Smooth muscle cell (in vitro differentiated cells): ENCODE data around the gene GRIN1. TPM values are rescaled to one million over a fixed set of nuclear protein-coding genes. Genes with fewer than 3 reads are reported as not detected.

Source experiments
- DNase-seq: peaks from one replicate; lab custom pipeline; 2025; ENCODE audit not compliant: unreplicated experiment; lab: John Stamatoyannopoulos, UW
- H2AFZ ChIP-seq: fragments of 200-600 bp; sonication (generic); 2 replicates; pipeline ENCODE4 v1.6.0; 2016; ENCODE audit warnings: antibody characterized with exemption, low read depth, mild to moderate bottlenecking
- H3F3A ChIP-seq: fragments of 200-600 bp; sonication (generic); 2 replicates; pipeline ENCODE4 v1.6.0; 2017; ENCODE audit warnings: antibody characterized with exemption, low read depth
- H3K27ac ChIP-seq: fragments of 200-600 bp; sonication (generic); 2 replicates; pipeline ENCODE4 v1.5.1; 2016; ENCODE audit warnings: low read depth, mild to moderate bottlenecking
- H3K27me3 ChIP-seq: fragments of 200-600 bp; sonication (generic); 2 replicates; pipeline ENCODE4 v1.6.1; 2016; ENCODE audit warnings: low read depth, mild to moderate bottlenecking
- H3K36me3 ChIP-seq: fragments of 200-600 bp; sonication (generic); 2 replicates; pipeline ENCODE4 v1.5.1; 2016; ENCODE audit warnings: low read depth
- H3K4me1 ChIP-seq: fragments of 200-600 bp; sonication (generic); 2 replicates; pipeline ENCODE4 v1.5.1; 2016; ENCODE audit warnings: low read depth
- H3K4me2 ChIP-seq: fragments of 200-600 bp; sonication (generic); 2 replicates; pipeline ENCODE4 v1.6.0; 2016; ENCODE audit warnings: mild to moderate bottlenecking
- H3K4me3 ChIP-seq: fragments of 200-600 bp; sonication (generic); 2 replicates; pipeline ENCODE4 v1.5.1; 2016; ENCODE audit warnings: mild to moderate bottlenecking
- H3K79me2 ChIP-seq: fragments of 200-600 bp; sonication (generic); 2 replicates; pipeline ENCODE4 v1.6.0; 2016; ENCODE audit warnings: low read depth, mild to moderate bottlenecking
- H3K9ac ChIP-seq: fragments of 200-600 bp; sonication (generic); 2 replicates; pipeline ENCODE4 v1.6.0; 2016; ENCODE audit warnings: low read depth
- H3K9me3 ChIP-seq: fragments of 200-600 bp; sonication (generic); replicated peaks from 2 replicates; pipeline ENCODE4 v1.5.1; 2016; ENCODE audit warnings: low read depth
- H4K20me1 ChIP-seq: fragments of 200-600 bp; sonication (generic); 2 replicates; pipeline ENCODE4 v1.6.0; 2016; ENCODE audit warnings: low read depth
- WGBS: methylation state at CpG from one replicate; pipeline ENCODE4 v1.1.7; 2016; ENCODE audit warnings: low lambda C conversion rate; 5-methylcytosine and 5-hydroxymethylcytosine counted together
- polyA plus RNA-seq: library from polyadenylated mRNA; unstranded; fragments of >200 nt; fragmentation: Nextera tagmentation; extraction: Ambion mirVana; gene quantifications from 2 replicates; pipeline ENCODE4 v1.2.1, GENCODE V29; 2016
- total RNA-seq: library from RNA; depleted of rRNA; stranded (reverse); fragments of >200 nt; gene quantifications from 2 replicates; pipeline ENCODE4 v1.2.3, GENCODE V29; 2014
- TF ChIP-seq, protein P1 (sequence below): fragments of 200-600 bp; sonication (generic); IDR thresholded peaks from 2 replicates; pipeline ENCODE4 v1.5.1; 2017; ENCODE audit warnings: borderline replicate concordance, mild to moderate bottlenecking, antibody characterized with exemption; ENCODE audit not compliant: insufficient read depth, poor library complexity, severe bottlenecking

GRIN1 gene
- total and polyA plus RNA-seq, 2 experiments from 2014 or later, result not detected

DNA sequence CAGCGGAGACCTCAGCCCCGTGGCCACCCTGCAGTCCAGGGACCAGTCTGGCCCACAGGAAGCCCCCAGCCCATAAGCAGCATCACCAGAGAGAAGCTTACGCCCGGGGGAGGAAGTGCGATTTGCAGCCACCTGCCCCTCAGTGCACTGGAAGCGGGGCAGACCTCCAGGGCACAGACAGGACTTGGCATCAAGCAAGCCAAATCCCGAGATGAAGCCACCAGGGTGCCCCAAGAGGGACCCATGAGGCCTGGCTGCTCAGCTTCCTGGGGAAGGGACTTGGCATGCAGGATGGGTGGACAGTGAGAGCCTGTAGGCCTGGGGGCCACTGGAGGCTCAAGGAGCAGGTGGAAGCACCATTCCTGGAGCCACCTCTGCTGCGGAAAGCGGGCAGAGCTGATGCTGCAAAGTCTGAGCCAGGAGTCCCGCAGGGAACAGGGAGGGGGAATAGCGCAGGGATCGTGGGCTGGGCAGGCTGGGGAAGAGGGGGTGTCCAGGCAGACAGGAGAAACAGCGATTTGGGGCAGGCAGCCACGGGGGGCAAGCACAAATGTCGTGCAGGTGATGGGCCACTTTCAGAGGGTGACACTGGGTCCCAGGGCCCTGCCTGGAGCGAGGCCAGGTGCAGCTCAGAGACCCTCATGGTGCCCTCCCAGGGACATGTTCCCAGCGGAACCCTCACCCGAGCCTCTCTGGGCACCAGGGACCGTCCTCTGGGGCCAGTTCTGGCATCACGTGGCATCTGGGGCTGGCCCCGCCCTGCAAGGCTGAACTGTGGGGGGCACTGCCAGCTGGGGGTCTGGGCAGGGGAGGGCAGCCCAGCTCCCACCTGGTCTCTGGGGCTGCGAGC is 27.7 kb downstream of the GRIN1 start:
- no peak for DNase-seq
- Histone ChIP-seq H3K4me1 (no peaks in the 10 kb centered on the region), H3K4me2 (no peak overlapping the region), H3K27ac (no peak overlapping the region), H3K36me3 (no peaks in the 10 kb centered on the region), H3K9ac (no peak overlapping the region), H3K4me3 (no peak overlapping the region), H3F3A (no peaks in the 10 kb centered on the region), H3K79me2 (no peaks in the 10 kb centered on the region), H3K27me3 (peaks cover 100% of the 10 kb centered on the region), H3K9me3 (no peaks in the 10 kb centered on the region), H2AFZ (no peak overlapping the region), H4K20me1 (no peaks in the 10 kb centered on the region)
- TF ChIP-seq, protein P1, sequence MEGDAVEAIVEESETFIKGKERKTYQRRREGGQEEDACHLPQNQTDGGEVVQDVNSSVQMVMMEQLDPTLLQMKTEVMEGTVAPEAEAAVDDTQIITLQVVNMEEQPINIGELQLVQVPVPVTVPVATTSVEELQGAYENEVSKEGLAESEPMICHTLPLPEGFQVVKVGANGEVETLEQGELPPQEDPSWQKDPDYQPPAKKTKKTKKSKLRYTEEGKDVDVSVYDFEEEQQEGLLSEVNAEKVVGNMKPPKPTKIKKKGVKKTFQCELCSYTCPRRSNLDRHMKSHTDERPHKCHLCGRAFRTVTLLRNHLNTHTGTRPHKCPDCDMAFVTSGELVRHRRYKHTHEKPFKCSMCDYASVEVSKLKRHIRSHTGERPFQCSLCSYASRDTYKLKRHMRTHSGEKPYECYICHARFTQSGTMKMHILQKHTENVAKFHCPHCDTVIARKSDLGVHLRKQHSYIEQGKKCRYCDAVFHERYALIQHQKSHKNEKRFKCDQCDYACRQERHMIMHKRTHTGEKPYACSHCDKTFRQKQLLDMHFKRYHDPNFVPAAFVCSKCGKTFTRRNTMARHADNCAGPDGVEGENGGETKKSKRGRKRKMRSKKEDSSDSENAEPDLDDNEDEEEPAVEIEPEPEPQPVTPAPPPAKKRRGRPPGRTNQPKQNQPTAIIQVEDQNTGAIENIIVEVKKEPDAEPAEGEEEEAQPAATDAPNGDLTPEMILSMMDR, result no peak
- WGBS, result 87% methylated on average over 21 of the region's 22 CpGs

DNA sequence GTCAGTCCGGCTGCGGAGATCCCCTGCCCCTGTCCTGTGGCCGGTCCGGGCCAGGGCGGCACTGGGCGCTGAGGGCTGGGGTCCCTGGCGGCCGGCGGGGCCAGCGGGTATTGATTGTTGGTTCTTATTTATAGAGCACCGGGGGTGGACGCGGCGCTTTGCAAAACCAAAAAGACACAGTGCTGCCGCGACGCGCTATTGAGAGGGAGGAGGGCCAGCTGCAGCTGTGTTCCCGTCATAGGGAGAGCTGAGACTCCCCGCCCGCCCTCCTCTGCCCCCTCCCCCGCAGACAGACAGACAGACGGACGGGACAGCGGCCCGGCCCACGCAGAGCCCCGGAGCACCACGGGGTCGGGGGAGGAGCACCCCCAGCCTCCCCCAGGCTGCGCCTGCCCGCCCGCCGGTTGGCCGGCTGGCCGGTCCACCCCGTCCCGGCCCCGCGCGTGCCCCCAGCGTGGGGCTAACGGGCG is 28.4 kb downstream of the GRIN1 start:
- no peaks in the 10 kb centered on the region for H3F3A ChIP-seq
- no peaks in the 10 kb centered on the region for H3K79me2 ChIP-seq
- no peak overlapping the region for H2AFZ ChIP-seq
- 67% methylated on average over 27 of the region's 44 CpGs for WGBS
- TF ChIP-seq, protein P1, result no peak
- peaks cover 100% of the 10 kb centered on the region for H3K27me3 ChIP-seq
- no peaks in the 10 kb centered on the region for H3K36me3 ChIP-seq
- H3K4me2 ChIP-seq, result no peak overlapping the region
- no peak overlapping the region for H3K4me3 ChIP-seq
- no peak for DNase-seq
- H3K9ac ChIP-seq, result no peak overlapping the region
- no peaks in the 10 kb centered on the region for H4K20me1 ChIP-seq
- no peaks in the 10 kb centered on the region for H3K9me3 ChIP-seq
- H3K27ac ChIP-seq, result no peak overlapping the region
- no peaks in the 10 kb centered on the region for H3K4me1 ChIP-seq

DNA sequence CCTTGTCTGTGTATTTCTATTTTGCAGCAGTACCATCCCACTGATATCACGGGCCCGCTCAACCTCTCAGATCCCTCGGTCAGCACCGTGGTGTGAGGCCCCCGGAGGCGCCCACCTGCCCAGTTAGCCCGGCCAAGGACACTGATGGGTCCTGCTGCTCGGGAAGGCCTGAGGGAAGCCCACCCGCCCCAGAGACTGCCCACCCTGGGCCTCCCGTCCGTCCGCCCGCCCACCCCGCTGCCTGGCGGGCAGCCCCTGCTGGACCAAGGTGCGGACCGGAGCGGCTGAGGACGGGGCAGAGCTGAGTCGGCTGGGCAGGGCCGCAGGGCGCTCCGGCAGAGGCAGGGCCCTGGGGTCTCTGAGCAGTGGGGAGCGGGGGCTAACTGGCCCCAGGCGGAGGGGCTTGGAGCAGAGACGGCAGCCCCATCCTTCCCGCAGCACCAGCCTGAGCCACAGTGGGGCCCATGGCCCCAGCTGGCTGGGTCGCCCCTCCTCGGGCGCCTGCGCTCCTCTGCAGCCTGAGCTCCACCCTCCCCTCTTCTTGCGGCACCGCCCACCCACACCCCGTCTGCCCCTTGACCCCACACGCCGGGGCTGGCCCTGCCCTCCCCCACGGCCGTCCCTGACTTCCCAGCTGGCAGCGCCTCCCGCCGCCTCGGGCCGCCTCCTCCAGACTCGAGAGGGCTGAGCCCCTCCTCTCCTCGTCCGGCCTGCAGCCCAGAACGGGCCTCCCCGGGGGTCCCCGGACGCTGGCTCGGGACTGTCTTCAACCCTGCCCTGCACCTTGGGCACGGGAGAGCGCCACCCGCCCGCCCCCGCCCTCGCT is 29.0 kb downstream of the GRIN1 start:
- DNase-seq, result no peak
- no peaks in the 10 kb centered on the region for H4K20me1 ChIP-seq
- peak overlapping the region; percentile 78 for H3K4me2 ChIP-seq

More for the DNA sequence above, 29.0 kb downstream of the GRIN1 start:
- H2AFZ ChIP-seq, result no peak overlapping the region
- H3K4me1 ChIP-seq, result no peaks in the 10 kb centered on the region
- H3K9ac ChIP-seq, result no peak overlapping the region
- no peaks in the 10 kb centered on the region for H3F3A ChIP-seq
- no peak overlapping the region for H3K27ac ChIP-seq
- no peaks in the 10 kb centered on the region for H3K36me3 ChIP-seq
- H3K27me3 ChIP-seq, result peaks cover 95% of the 10 kb centered on the region
- WGBS, result 33% methylated on average over 28 of the region's 57 CpGs
- no peaks in the 10 kb centered on the region for H3K9me3 ChIP-seq
- TF ChIP-seq, protein P1, result no peak
- no peaks in the 10 kb centered on the region for H3K79me2 ChIP-seq
- H3K4me3 ChIP-seq, result no peak overlapping the region
